GM23338 (cell line): ENCODE results near the gene CCDC137. TPM values are rescaled to one million over a fixed set of nuclear protein-coding genes. Genes with fewer than 3 reads are reported as not detected.

Source experiments
- ATAC-seq: fragments of 200-7000 bp; cut with Tn5 transposase; 3 replicates; pipeline ENCODE4 v1.9.1; 2020
- DNase-seq: peaks from one replicate; pipeline ENCODE4 v3.0.0-alpha.2; 2015; ENCODE audit warnings: low spot score
- H2AFZ ChIP-seq: fragments of 200-600 bp; sonication (generic); 2 replicates; pipeline ENCODE4 v1.8.0; 2016; ENCODE audit warnings: antibody characterized with exemption, mild to moderate bottlenecking, moderate library complexity
- H3F3A ChIP-seq: fragments of 200-600 bp; sonication (generic); replicated peaks from 2 replicates; pipeline ENCODE4 v1.8.0; 2017; ENCODE audit warnings: antibody characterized with exemption, mixed run types, low read depth
- H3K27ac ChIP-seq: fragments of 200-600 bp; sonication (generic); 2 replicates; pipeline ENCODE4 v1.6.1; 2016; ENCODE audit warnings: low read depth
- H3K27me3 ChIP-seq: fragments of 200-600 bp; sonication (generic); 2 replicates; pipeline ENCODE4 v1.8.0; 2016; ENCODE audit warnings: mild to moderate bottlenecking, mixed run types, moderate library complexity; ENCODE audit not compliant: insufficient read depth
- H3K36me3 ChIP-seq: fragments of 200-600 bp; sonication (generic); 2 replicates; pipeline ENCODE4 v1.8.0; 2016; ENCODE audit warnings: mild to moderate bottlenecking; ENCODE audit not compliant: insufficient read depth
- H3K4me1 ChIP-seq: fragments of 200-600 bp; sonication (generic); 2 replicates; pipeline ENCODE4 v1.8.0; 2016; ENCODE audit warnings: mild to moderate bottlenecking, moderate library complexity; ENCODE audit not compliant: insufficient read depth
- H3K4me2 ChIP-seq: fragments of 200-600 bp; sonication (generic); 2 replicates; pipeline ENCODE4 v1.7.1; 2017; ENCODE audit warnings: mixed run types
- H3K4me3 ChIP-seq: fragments of 200-600 bp; sonication (generic); 2 replicates; pipeline ENCODE4 v1.6.1; 2016; ENCODE audit warnings: mixed run types
- H3K79me2 ChIP-seq: fragments of 200-600 bp; sonication (generic); replicated peaks from 2 replicates; pipeline ENCODE4 v1.8.0; 2017; ENCODE audit warnings: mild to moderate bottlenecking; ENCODE audit not compliant: insufficient read depth
- H3K9me2 ChIP-seq: fragments of 200-600 bp; sonication (generic); 2 replicates; pipeline ENCODE4 v1.8.0; 2017; ENCODE audit not compliant: insufficient read depth
- H4K20me1 ChIP-seq: fragments of 200-600 bp; sonication (generic); replicated peaks from 2 replicates; pipeline ENCODE4 v1.8.0; 2017; ENCODE audit warnings: mild to moderate bottlenecking; ENCODE audit not compliant: insufficient read depth
- H3K27ac Mint-ChIP-seq: 2 replicates; pipeline ENCODE4 v1.8.0; 2020; ENCODE audit warnings: inconsistent platforms, mild to moderate bottlenecking, moderate library complexity, mixed read lengths
- H3K27me3 Mint-ChIP-seq: 3 replicates; pipeline ENCODE4 v1.8.0; 2022; ENCODE audit warnings: low read depth, mild to moderate bottlenecking, moderate library complexity, mixed read lengths, inconsistent platforms; ENCODE audit not compliant: insufficient read depth, poor library complexity
- H3K36me3 Mint-ChIP-seq: 3 replicates; pipeline ENCODE4 v1.8.0; 2021; ENCODE audit warnings: low read depth, mild to moderate bottlenecking, inconsistent platforms, moderate library complexity, mixed read lengths
- H3K4me1 Mint-ChIP-seq: 3 replicates; pipeline ENCODE4 v1.8.0; 2020; ENCODE audit warnings: mild to moderate bottlenecking, inconsistent platforms, mixed read lengths
- H3K4me3 Mint-ChIP-seq: 3 replicates; pipeline ENCODE4 v1.8.0; 2021; ENCODE audit warnings: moderate library complexity, mild to moderate bottlenecking, inconsistent platforms, mixed read lengths
- H3K9me3 Mint-ChIP-seq: 3 replicates; pipeline ENCODE4 v1.8.0; 2020; ENCODE audit warnings: moderate library complexity, mild to moderate bottlenecking, inconsistent platforms, mixed read lengths
- ETS1 ChIP-seq: IDR thresholded peaks from 2 replicates; pipeline ENCODE4 v1.6.1; 2016; ENCODE audit warnings: antibody characterized with exemption
- EZH2 ChIP-seq: fragments of 200-600 bp; sonication (generic); IDR thresholded peaks from one replicate; pipeline ENCODE4 v1.8.0; 2017; ENCODE audit warnings: antibody characterized with exemption, mild to moderate bottlenecking, low read depth; ENCODE audit not compliant: unreplicated experiment
- EZH2phosphoT487 ChIP-seq: fragments of 200-600 bp; sonication (generic); IDR thresholded peaks from one replicate; pipeline ENCODE4 v1.8.1; 2018; ENCODE audit warnings: antibody characterized with exemption; ENCODE audit not compliant: unreplicated experiment
- REST ChIP-seq: IDR thresholded peaks from one replicate; pipeline ENCODE4 v1.6.1; 2018; ENCODE audit warnings: antibody characterized with exemption; ENCODE audit not compliant: unreplicated experiment
- ZNF114 ChIP-seq: fragments of 250-450 bp; sonication (Bioruptor Pico); IDR thresholded peaks from 2 replicates; pipeline ENCODE4 v1.5.0; 2020; ENCODE audit warnings: mild to moderate bottlenecking, moderate library complexity
- ZNF462 ChIP-seq: fragments of 250-450 bp; sonication (Bioruptor Pico); IDR thresholded peaks from 2 replicates; pipeline ENCODE4 v1.5.0; 2020; ENCODE audit warnings: mild to moderate bottlenecking, moderate library complexity
- polyA plus RNA-seq: library from polyadenylated mRNA; unstranded; fragments of >200 nt; fragmentation: Nextera tagmentation; extraction: Ambion mirVana; gene quantifications from 2 replicates; pipeline ENCODE4 v1.2.1, GENCODE V29; 2016
- total RNA-seq: library from RNA; depleted of rRNA; stranded (reverse); fragments of >200 nt; shearing (Covaris generic); gene quantifications from 2 replicates; pipeline ENCODE4 v1.2.3, GENCODE V29; 2014

The CCDC137 gene
- total and polyA plus RNA-seq, 2 experiments from 2014 or later = 26.1 to 73.4 TPM

- ATAC-seq (no peak), DNase-seq (no peak)
- peaks cover 39% of the 10 kb centered on the region for H3K36me3 Mint-ChIP-seq
- TF ChIP-seq EZH2 (no peak), EZH2phosphoT487 (no peak), ZNF462 (CRISPR knock-in tag) (no peak), ETS1 (no peak), REST (no peak), ZNF114 (CRISPR knock-in tag) (no peak)
- no peaks in the 10 kb centered on the region for H3K9me3 Mint-ChIP-seq
- no peaks in the 10 kb centered on the region for H3K9me2 ChIP-seq
- no peak overlapping the region for H2AFZ ChIP-seq
- H3K4me1 ChIP-seq = peaks cover 29% of the 10 kb centered on the region
- peaks cover 38% of the 10 kb centered on the region for H3F3A ChIP-seq
- H3K27ac Mint-ChIP-seq = no peak overlapping the region
- peaks cover 27% of the 10 kb centered on the region for H3K4me1 Mint-ChIP-seq
- H3K27me3 Mint-ChIP-seq = peaks cover 25% of the 10 kb centered on the region
- H3K4me2 ChIP-seq = no peak overlapping the region
- H3K79me2 ChIP-seq = peaks cover 23% of the 10 kb centered on the region
- H3K4me3 ChIP-seq = no peak overlapping the region
- no peak overlapping the region for H3K27ac ChIP-seq
- H3K36me3 ChIP-seq = peaks cover 7% of the 10 kb centered on the region
- H3K4me3 Mint-ChIP-seq = peak overlapping the region; percentile 41; the same call in 1 of the 3 replicates
- H3K27me3 ChIP-seq = no peaks in the 10 kb centered on the region
- H4K20me1 ChIP-seq = no peaks in the 10 kb centered on the region; the same call in none of the 2 replicates
Observed at GRCh38 chr17:81708739-81709185, 42.2 kb downstream of the CCDC137 start.
